Left lung (tissue), 10 donors: ENCODE measurements around the gene RASSF4. TPM values are rescaled to one million over a fixed set of nuclear protein-coding genes. Genes with fewer than 3 reads are reported as not detected.

Source experiments
- ATAC-seq: fragments of 200-7000 bp; cut with Tn5 transposase; one replicate; pipeline ENCODE4 v1.9.1; 2020; ENCODE audit warnings: moderate library complexity
- DNase-seq, 4 donors: peaks; one replicate each; pipeline ENCODE4 v3.0.0-alpha.2; 2013 to 2020
- H3K27ac ChIP-seq, 2 donors: fragments of 200-600 bp; sonication (generic) in 1 of 2; one replicate each; pipeline versions ENCODE4 v1.5.0 to v1.8.0; 2020 to 2021
- H3K27me3 ChIP-seq, 2 donors: fragments of 200-600 bp; sonication (generic) in 1 of 2; one replicate each; pipeline versions ENCODE4 v1.5.0 to v1.8.0; 2020 to 2021
- H3K36me3 ChIP-seq, 2 donors: fragments of 200-600 bp; sonication (generic) in 1 of 2; one replicate each; pipeline versions ENCODE4 v1.5.0 to v1.8.0; 2020 to 2021
- H3K4me1 ChIP-seq, 2 donors: fragments of 200-600 bp; one replicate each; pipeline ENCODE4 v1.8.0; 2021
- H3K4me3 ChIP-seq, 2 donors: fragments of 200-600 bp; sonication (generic) in 1 of 2; one replicate each; pipeline versions ENCODE4 v1.5.0 to v1.8.0; 2020 to 2021; ENCODE audit warnings: mild to moderate bottlenecking in 1 of 2
- H3K9me3 ChIP-seq, 2 donors: fragments of 200-600 bp; sonication (generic) in 1 of 2; one replicate each; pipeline versions ENCODE4 v1.5.0 to v1.8.0; 2020 to 2021
- CTCF ChIP-seq, 2 donors: fragments of 200-600 bp; sonication (generic) in 1 of 2; IDR thresholded peaks; one replicate each; pipeline versions ENCODE4 v1.5.0 to v1.8.0; 2021; ENCODE audit warnings: antibody characterized with exemption in 2 of 2
- intact Hi-C, 2 donors: fragments of 100-400 bp; cut with DNase I; formaldehyde crosslinking; loops; one replicate each; pipeline versions ENCODE4 v1.11.2 to v1.14.2; 2022
- polyA plus RNA-seq, 6 donors: library from polyadenylated mRNA; unstranded; fragments of 120-200 nt; gene quantifications; one replicate each; pipeline ENCODE4 v1.2.1, GENCODE V29; 2013; ENCODE audit not compliant: insufficient read length in 6 of 6
- total RNA-seq, 2 donors: library from RNA; stranded (reverse); fragmentation: NEBNext Ultra II Directional; extraction: Animal tissue kit (Norgen Biotek cat#: 25700); gene quantifications; one replicate each; pipeline ENCODE4 v1.2.1, GENCODE V29; 2021
- donor health status: DM: no; HTN: yes; CAD: no.
- donor health status: DM: no; HTN: no; CAD: no.

Gene RASSF4
- total and polyA plus RNA-seq, 8 donors = 17.1 to 54.7 (median 20.7) TPM

- intact Hi-C loops = no loop called here
- DNase-seq = no peak
- Histone ChIP-seq H3K36me3 (peaks cover 0 to 4% of the 10 kb centered on the region in 2 donors), H3K4me3 (no peak overlapping the region), H3K27ac (no peak overlapping the region), H3K4me1 (peaks cover 0 to 51% of the 10 kb centered on the region in 2 donors), H3K9me3 (no peaks in the 10 kb centered on the region), H3K27me3 (no peaks in the 10 kb centered on the region)
- no peak for TF ChIP-seq CTCF (IDR thresholded peaks at IDR 0.05)
- no peak for ATAC-seq
Measured at GRCh38 chr10:44950326-44951225, 9.0 kb upstream of the RASSF4 start.

GRCh38 chr10:44951576-44952226, 7.9 kb upstream of the RASSF4 start:
- no peak overlapping the region for H3K4me3 ChIP-seq
- TF ChIP-seq CTCF (IDR thresholded peaks at IDR 0.05) = no peak
- intact Hi-C loops = no loop called here
- peaks cover 0 to 40% of the 10 kb centered on the region in 2 donors for H3K4me1 ChIP-seq
- peaks cover 0 to 7% of the 10 kb centered on the region in 2 donors for H3K36me3 ChIP-seq
- H3K27ac ChIP-seq = no peak overlapping the region
- ATAC-seq = no peak
- no peaks in the 10 kb centered on the region for H3K9me3 ChIP-seq
- no peak for DNase-seq
- no peaks in the 10 kb centered on the region for H3K27me3 ChIP-seq

GRCh38 chr10:44952779-44953231, 6.8 kb upstream of the RASSF4 start:
- intact Hi-C loops = no loop called here
- peaks cover 0 to 7% of the 10 kb centered on the region in 2 donors for H3K36me3 ChIP-seq
- no peaks in the 10 kb centered on the region for H3K27me3 ChIP-seq
- no peak overlapping the region for H3K4me3 ChIP-seq
- H3K27ac ChIP-seq = no peak overlapping the region
- ATAC-seq (no peak), DNase-seq (no peak)
- TF ChIP-seq CTCF (IDR thresholded peaks at IDR 0.05) = no peak
- peaks cover 0 to 34% of the 10 kb centered on the region in 2 donors for H3K4me1 ChIP-seq
- H3K9me3 ChIP-seq = no peaks in the 10 kb centered on the region

- Histone ChIP-seq H3K4me3 (no peak overlapping the region), H3K4me1 (peaks cover 0 to 33% of the 10 kb centered on the region in 2 donors), H3K27me3 (no peaks in the 10 kb centered on the region), H3K27ac (no peak overlapping the region), H3K9me3 (no peaks in the 10 kb centered on the region), H3K36me3 (peaks cover 0 to 7% of the 10 kb centered on the region in 2 donors)
- intact Hi-C loops = no loop called here
- ATAC-seq (no peak), DNase-seq (no peak)
- TF ChIP-seq CTCF (IDR thresholded peaks at IDR 0.05) = no peak
Measured at GRCh38 chr10:44954042-44954441, 5.6 kb upstream of the RASSF4 start.

GRCh38 chr10:44954962-44955361, 4.6 kb upstream of the RASSF4 start:
- H3K9me3 ChIP-seq = no peaks in the 10 kb centered on the region
- H3K27me3 ChIP-seq = no peaks in the 10 kb centered on the region
- H3K4me1 ChIP-seq = peaks cover 2 to 27% of the 10 kb centered on the region in 2 donors
- H3K27ac ChIP-seq = no peak overlapping the region
- ATAC-seq (no peak), DNase-seq (no peak)
- no peak for TF ChIP-seq CTCF (IDR thresholded peaks at IDR 0.05)
- intact Hi-C loops = no loop called here
- peaks cover 0 to 7% of the 10 kb centered on the region in 2 donors for H3K36me3 ChIP-seq
- no peak overlapping the region for H3K4me3 ChIP-seq
